ENCODE data around the gene CNFN. TPM values are rescaled to one million over a fixed set of nuclear protein-coding genes. Genes with fewer than 3 reads are reported as not detected.

CNFN gene
- total RNA-seq, 1 experiment from 2014 or later, result 4.6 TPM

GRCh38 chr19:42348211-42348610, 41.9 kb downstream of the CNFN start:
- ATAC-seq (no peak), DNase-seq (ENCODE audit: low read depth, low spot score) (no peak)
- no peaks in the 10 kb centered on the region for H3K9me3 ChIP-seq (ENCODE audit: control insufficient read depth, insufficient read depth, low read depth, low read length)
- intact Hi-C loops (cut with micrococcal nuclease; ENCODE audit: unreplicated experiment), result no loop called here
- H3K4me1 ChIP-seq (ENCODE audit: control insufficient read depth, insufficient read depth, low read length), result no peaks in the 10 kb centered on the region
- ChIA-PET CTCF (no interaction called here), POLR2A (no interaction called here)
- H3K4me3 ChIP-seq (ENCODE audit: low read depth in 2 of 2, low read length in 2 of 2), result no peak overlapping the region
- no TSS peak for BruUV-seq (replicated peaks)
- TF ChIP-seq TCF7L2 (IDR thresholded peaks at IDR 0.05; ENCODE audit: low read depth, low read length), result no peak
- no peak overlapping the region for H3K27ac ChIP-seq (ENCODE audit: low read length)
- in situ Hi-C loops (cut with HindIII; ENCODE audit: low pct_unique_long_range_greater_than_20kb, low sequenced_read_pairs), result no loop called here
- no peaks in the 10 kb centered on the region for H3K27me3 ChIP-seq (ENCODE audit: control insufficient read depth, insufficient read depth, low read length)
- H3K36me3 ChIP-seq (ENCODE audit: control insufficient read depth, insufficient read depth, low read length), result no peaks in the 10 kb centered on the region

- TF ChIP-seq REST (IDR thresholded peaks at IDR 0.05; ENCODE audit: insufficient read depth in 1 of 2, low read depth in 2 of 2, low read length in 1 of 2) (no peak), CTCF (IDR thresholded peaks at IDR 0.05) (no peak), SIN3A (IDR thresholded peaks at IDR 0.05; ENCODE audit: borderline replicate concordance, insufficient read depth, low read depth, low read length) (no peak), TCF7L2 (IDR thresholded peaks at IDR 0.05; ENCODE audit: low read depth, low read length) (no peak), POLR2AphosphoS5 (IDR thresholded peaks at IDR 0.05; ENCODE audit: low read depth, low read length) (no peak)
- Histone ChIP-seq H3K9me3 (ENCODE audit: control insufficient read depth, insufficient read depth, low read depth, low read length) (no peaks in the 10 kb centered on the region), H3K27ac (ENCODE audit: low read length) (no peak overlapping the region), H3K4me1 (ENCODE audit: control insufficient read depth, insufficient read depth, low read length) (no peaks in the 10 kb centered on the region), H3K27me3 (ENCODE audit: control insufficient read depth, insufficient read depth, low read length) (no peaks in the 10 kb centered on the region), H3K36me3 (ENCODE audit: control insufficient read depth, insufficient read depth, low read length) (no peaks in the 10 kb centered on the region), H3K4me3 (ENCODE audit: low read depth in 2 of 2, low read length in 2 of 2) (no peak overlapping the region)
- BruUV-seq (replicated peaks), result no TSS peak
- in situ Hi-C loops (cut with HindIII; ENCODE audit: low pct_unique_long_range_greater_than_20kb, low sequenced_read_pairs), result no loop called here
- ATAC-seq, result no peak
- no peak for DNase-seq (ENCODE audit: low read depth, low spot score)
- POLR2A ChIA-PET, result no interaction called here
- intact Hi-C loops (cut with micrococcal nuclease; ENCODE audit: unreplicated experiment), result no loop called here
- CTCF ChIA-PET, result no interaction called here
Measured at GRCh38 chr19:42345191-42345812, 44.8 kb downstream of the CNFN start.

GRCh38 chr19:42344336-42344893, 45.7 kb downstream of the CNFN start:
- intact Hi-C loops (cut with micrococcal nuclease; ENCODE audit: unreplicated experiment), result no loop called here
- H3K9me3 ChIP-seq (ENCODE audit: control insufficient read depth, insufficient read depth, low read depth, low read length), result no peaks in the 10 kb centered on the region
- no peak overlapping the region for H3K4me3 ChIP-seq (ENCODE audit: low read depth in 2 of 2, low read length in 2 of 2)
- TF ChIP-seq TCF7L2 (IDR thresholded peaks at IDR 0.05; ENCODE audit: low read depth, low read length) (no peak), CTCF (IDR thresholded peaks at IDR 0.05) (no peak), POLR2AphosphoS5 (IDR thresholded peaks at IDR 0.05; ENCODE audit: low read depth, low read length) (no peak), SIN3A (IDR thresholded peaks at IDR 0.05; ENCODE audit: borderline replicate concordance, insufficient read depth, low read depth, low read length) (no peak), REST (IDR thresholded peaks at IDR 0.05; ENCODE audit: insufficient read depth in 1 of 2, low read depth in 2 of 2, low read length in 1 of 2) (no peak)
- CTCF ChIA-PET, result no interaction called here
- no peak overlapping the region for H3K27ac ChIP-seq (ENCODE audit: low read length)
- no peaks in the 10 kb centered on the region for H3K27me3 ChIP-seq (ENCODE audit: control insufficient read depth, insufficient read depth, low read length)
- BruUV-seq (replicated peaks), result no TSS peak
- POLR2A ChIA-PET, result no interaction called here
- no peaks in the 10 kb centered on the region for H3K4me1 ChIP-seq (ENCODE audit: control insufficient read depth, insufficient read depth, low read length)
- H3K36me3 ChIP-seq (ENCODE audit: control insufficient read depth, insufficient read depth, low read length), result no peaks in the 10 kb centered on the region
- ATAC-seq, result no peak
- DNase-seq (ENCODE audit: low read depth, low spot score), result no peak
- in situ Hi-C loops (cut with HindIII; ENCODE audit: low pct_unique_long_range_greater_than_20kb, low sequenced_read_pairs), result no loop called here

Measured in Panc1 (cell line).